ENCODE data around the gene PPP1R3A. TPM values are rescaled to one million over a fixed set of nuclear protein-coding genes. Genes with fewer than 3 reads are reported as not detected.

The PPP1R3A gene
- total and polyA plus RNA-seq, 2 of the 8 experiments (the other 6 are each of a cell fraction or from before 2014, with no cell fraction given): not detected

DNA sequence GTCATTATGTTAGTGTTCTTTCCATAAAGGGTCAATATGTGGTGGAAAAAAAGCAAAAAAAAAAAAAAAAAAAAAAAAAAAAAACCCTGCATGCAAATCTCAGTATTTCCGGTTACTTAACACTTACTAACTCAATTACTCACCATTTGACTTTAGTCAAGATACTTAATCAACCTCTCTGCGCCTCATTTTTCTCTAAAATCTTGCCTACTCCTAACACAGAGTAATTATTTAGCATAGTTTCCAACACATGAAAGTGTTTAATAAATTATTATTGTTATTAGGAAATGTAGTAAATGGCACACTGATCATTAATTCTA, 27.8 kb downstream of the PPP1R3A start (continued):
- no peak for TF ChIP-seq E2F6 (IDR thresholded peaks at IDR 0.05)
- no peak for TF ChIP-seq TBP (IDR thresholded peaks at IDR 0.05; ENCODE audit: low read depth, low read length)
- no peak for TF ChIP-seq GABPA (IDR thresholded peaks at IDR 0.05; ENCODE audit: borderline replicate concordance, insufficient read depth, low read length)
- no peak for TF ChIP-seq YY1 (IDR thresholded peaks at IDR 0.05; ENCODE audit: low read depth, low read length)
- TF ChIP-seq RXRA (IDR thresholded peaks at IDR 0.05; ENCODE audit: insufficient read depth, low read depth, low read length): no peak
- no peak for TF ChIP-seq SP1 (IDR thresholded peaks at IDR 0.05; ENCODE audit: low read depth, low read length)
- TF ChIP-seq JUND (IDR thresholded peaks at IDR 0.05; ENCODE audit: low read length): no peak
